Stimulated activated CD4-positive, alpha-beta T cell treated with anti-CD3 and anti-CD28 coated beads, TNF-alpha, amount 100 ng/mL, for 4 hours (primary cell): ENCODE data around the gene LNPK.
"Not testable (repeated sequence)": the region's sequence is repeated elsewhere in the genome, so short reads cannot be mapped to it uniquely, and the experiment has no call there.

ENCODE experiments used
- DNase-seq, 3 experiments: peaks; one replicate each; pipeline ENCODE4 v3.0.0-alpha.2; 2020; ENCODE audit warnings: low read depth in 3 of 3

LNPK gene

GRCh38 chr2:175966839-175967238, 35.2 kb downstream of the LNPK start:
- no peak for DNase-seq

- DNase-seq: no peak
Observed at GRCh38 chr2:175965773-175966172, 36.3 kb downstream of the LNPK start.

- DNase-seq: no peak
Observed at GRCh38 chr2:175964195-175964594, 37.9 kb downstream of the LNPK start.

- DNase-seq: not testable (repeated sequence)
Observed at GRCh38 chr2:175963171-175963570, 38.9 kb downstream of the LNPK start.

GRCh38 chr2:175957845-175958244, 44.2 kb downstream of the LNPK start:
- no peak for DNase-seq

- no peak for DNase-seq
Observed at GRCh38 chr2:175955136-175955535, 46.9 kb downstream of the LNPK start.

GRCh38 chr2:175950512-175950911, 51.6 kb downstream of the LNPK start:
- DNase-seq: no peak

GRCh38 chr2:175948191-175948590, 53.9 kb downstream of the LNPK start:
- DNase-seq: no peak

GRCh38 chr2:175947073-175947472, 55.0 kb downstream of the LNPK start:
- DNase-seq: no peak

- no peak for DNase-seq
Observed at GRCh38 chr2:175941699-175942098, 60.4 kb downstream of the LNPK start.

- DNase-seq: no peak
Observed at GRCh38 chr2:175937216-175937615, 64.9 kb downstream of the LNPK start.

GRCh38 chr2:175935289-175936181, 66.5 kb downstream of the LNPK start:
- DNase-seq: no peak

GRCh38 chr2:175932675-175933074, 69.4 kb downstream of the LNPK start:
- no peak for DNase-seq

GRCh38 chr2:175931805-175932204, 70.3 kb downstream of the LNPK start:
- DNase-seq: no peak

- no peak for DNase-seq
Observed at GRCh38 chr2:175930504-175930903, 71.6 kb downstream of the LNPK start.

- DNase-seq: no peak
Observed at GRCh38 chr2:175929850-175930249, 72.2 kb downstream of the LNPK start.

- no peak for DNase-seq
Observed at GRCh38 chr2:175926272-175926671, 75.8 kb downstream of the LNPK start.

GRCh38 chr2:175922160-175922559, 79.9 kb downstream of the LNPK start:
- no peak for DNase-seq

- no peak for DNase-seq
Observed at GRCh38 chr2:175918935-175919334, 83.1 kb downstream of the LNPK start.

- no peak for DNase-seq
Observed at GRCh38 chr2:175914846-175915245, 87.2 kb downstream of the LNPK start.

GRCh38 chr2:175913849-175914743, 88.0 kb downstream of the LNPK start:
- not testable (repeated sequence) for DNase-seq

GRCh38 chr2:175913267-175913666, 88.8 kb downstream of the LNPK start:
- not testable (repeated sequence) for DNase-seq

GRCh38 chr2:175904035-175904434, 98.0 kb downstream of the LNPK start:
- no peak for DNase-seq
